ENCODE measurements around the gene SCAND1.
"Not testable (repeated sequence)": the region's sequence is repeated elsewhere in the genome, so short reads cannot be mapped to it uniquely, and the experiment has no call there.

The SCAND1 gene

GRCh38 chr20:35956616-35957015 is 2.3 kb upstream of the SCAND1 start:
- no peak for DNase-seq

GRCh38 chr20:35954907-35955251 is 577 bp upstream of the SCAND1 start:
- DNase-seq = no peak

- DNase-seq = peak; percentile 73
Observed at GRCh38 chr20:35953387-35954199, 709 bp downstream of the SCAND1 start.

- DNase-seq = no peak
Observed at GRCh38 chr20:35952480-35953386, 1.6 kb downstream of the SCAND1 start.

GRCh38 chr20:35952080-35952479 is 2.2 kb downstream of the SCAND1 start:
- DNase-seq = not testable (repeated sequence)

- DNase-seq = no peak
Observed at GRCh38 chr20:35950093-35950492, 4.2 kb downstream of the SCAND1 start.

- DNase-seq = no peak
Observed at GRCh38 chr20:35947907-35948306, 6.4 kb downstream of the SCAND1 start.

- no peak for DNase-seq
Observed at GRCh38 chr20:35947489-35947888, 6.8 kb downstream of the SCAND1 start.

GRCh38 chr20:35942243-35942642 is 12.1 kb downstream of the SCAND1 start:
- DNase-seq = no peak

GRCh38 chr20:35941620-35942019 is 12.7 kb downstream of the SCAND1 start:
- no peak for DNase-seq

- DNase-seq = no peak
Observed at GRCh38 chr20:35939264-35939663, 15.0 kb downstream of the SCAND1 start.

GRCh38 chr20:35934050-35934449 is 20.3 kb downstream of the SCAND1 start:
- no peak for DNase-seq

GRCh38 chr20:35929301-35929700 is 25.0 kb downstream of the SCAND1 start:
- no peak for DNase-seq

GRCh38 chr20:35920523-35920922 is 33.8 kb downstream of the SCAND1 start:
- no peak for DNase-seq

GRCh38 chr20:35918021-35918420 is 36.3 kb downstream of the SCAND1 start:
- DNase-seq = no peak

GRCh38 chr20:35917077-35917476 is 37.2 kb downstream of the SCAND1 start:
- no peak for DNase-seq

- no peak for DNase-seq
Observed at GRCh38 chr20:35912881-35913280, 41.4 kb downstream of the SCAND1 start.

- no peak for DNase-seq
Observed at GRCh38 chr20:35910254-35910653, 44.0 kb downstream of the SCAND1 start.

GRCh38 chr20:35909796-35910195 is 44.5 kb downstream of the SCAND1 start:
- no peak for DNase-seq

- no peak for DNase-seq
Observed at GRCh38 chr20:35909176-35909575, 45.1 kb downstream of the SCAND1 start.

- DNase-seq = no peak
Observed at GRCh38 chr20:35908007-35908406, 46.3 kb downstream of the SCAND1 start.

GRCh38 chr20:35907017-35907701 is 47.1 kb downstream of the SCAND1 start:
- no peak for DNase-seq

- DNase-seq = no peak
Observed at GRCh38 chr20:35904982-35905663, 49.2 kb downstream of the SCAND1 start.
